GM19455 (cell line): ENCODE results near the gene RCC1.
"Not testable (repeated sequence)": the region's sequence is repeated elsewhere in the genome, so short reads cannot be mapped to it uniquely, and the experiment has no call there.

Source experiments
- ATAC-seq: cut with Tn5 transposase; IDR thresholded peaks from one replicate; pipeline ENCODE4 v1.9.1; 2021; ENCODE audit not compliant: unreplicated experiment

RCC1 gene

DNA sequence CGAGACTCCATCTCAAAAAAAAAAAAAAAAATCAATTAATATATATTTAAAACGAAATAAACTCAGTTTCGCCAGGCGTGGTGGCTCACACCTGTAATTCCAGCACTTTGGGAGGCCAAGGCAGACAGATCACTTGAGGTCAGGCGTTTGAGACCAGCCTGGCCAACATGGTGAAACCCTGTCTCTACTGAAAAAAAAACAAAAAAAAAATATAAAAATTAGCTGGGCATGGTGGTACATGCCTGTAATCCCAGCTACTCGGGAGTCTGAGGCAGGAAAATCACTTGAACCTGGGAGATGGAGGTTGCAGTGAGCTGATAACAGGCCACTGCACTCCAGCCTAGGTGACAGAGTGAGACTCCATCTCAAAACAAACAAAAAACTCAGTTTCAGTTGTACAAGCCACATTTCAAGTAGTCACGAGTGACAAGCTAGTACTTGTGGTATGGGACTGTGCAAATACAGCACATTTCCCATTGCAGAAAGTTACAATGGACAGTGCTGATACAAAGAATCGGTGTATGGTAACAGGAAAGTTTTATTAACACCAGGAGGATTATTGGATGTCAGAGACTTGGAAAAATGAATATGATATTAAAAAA lies 35.7 kb downstream of the RCC1 start:
- not testable (repeated sequence) for ATAC-seq

- ATAC-seq, result no peak
These were observed 39.4 kb downstream of the RCC1 start for GRCh38 chr1:28545246-28545628.

DNA sequence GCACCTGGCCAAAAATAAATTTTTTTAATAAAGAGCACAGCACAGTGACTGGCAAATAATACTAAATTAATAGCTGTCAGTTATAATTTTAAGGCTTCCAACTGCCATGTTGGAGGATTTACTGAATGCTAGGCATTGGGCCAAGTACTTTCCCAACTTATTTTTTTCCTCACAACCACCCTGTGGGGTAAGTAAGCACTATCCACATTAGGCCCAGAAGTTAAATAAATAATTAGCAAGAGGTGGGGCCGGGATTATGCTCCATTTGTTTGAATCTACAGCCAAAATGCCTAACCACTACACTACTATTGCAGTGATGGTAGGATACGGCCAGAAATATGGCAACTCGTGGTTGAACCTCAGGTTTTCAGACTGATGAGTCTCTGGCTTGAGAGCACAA lies 42.5 kb downstream of the RCC1 start:
- no peak for ATAC-seq

- ATAC-seq, result no peak
These were observed 45.5 kb downstream of the RCC1 start for GRCh38 chr1:28551381-28551780.

- peak; percentile 90 for ATAC-seq
These were observed 47.2 kb downstream of the RCC1 start, which contains the start of gene TRNAU1AP for GRCh38 chr1:28552758-28553663. Gene TRNAU1AP, plus strand, starts transcription at chr1:28553085. Its CDS starts 26 bp downstream, at chr1:28553111.

DNA sequence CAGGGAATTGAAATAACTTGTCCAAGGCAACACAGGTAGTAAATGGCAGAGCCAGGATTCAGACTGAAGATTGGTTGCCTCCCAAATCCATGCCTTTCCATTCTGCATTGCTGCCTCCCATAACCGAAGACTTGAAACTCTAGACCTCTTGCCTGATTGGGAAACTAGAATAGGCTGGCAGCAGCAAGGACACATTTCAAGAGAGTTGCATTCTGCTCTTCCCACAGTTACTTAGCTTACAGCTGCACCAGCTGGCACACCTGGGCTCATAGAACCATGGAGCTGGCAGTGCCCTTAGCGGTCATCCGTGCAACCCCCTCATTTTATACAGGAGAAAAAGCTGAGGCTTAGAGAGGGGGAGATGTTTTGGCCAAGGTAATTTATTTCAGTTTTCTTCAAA lies 55.0 kb downstream of the RCC1 start:
- no peak for ATAC-seq

- no peak for ATAC-seq
These were observed 58.5 kb downstream of the RCC1 start for GRCh38 chr1:28564310-28564709.

DNA sequence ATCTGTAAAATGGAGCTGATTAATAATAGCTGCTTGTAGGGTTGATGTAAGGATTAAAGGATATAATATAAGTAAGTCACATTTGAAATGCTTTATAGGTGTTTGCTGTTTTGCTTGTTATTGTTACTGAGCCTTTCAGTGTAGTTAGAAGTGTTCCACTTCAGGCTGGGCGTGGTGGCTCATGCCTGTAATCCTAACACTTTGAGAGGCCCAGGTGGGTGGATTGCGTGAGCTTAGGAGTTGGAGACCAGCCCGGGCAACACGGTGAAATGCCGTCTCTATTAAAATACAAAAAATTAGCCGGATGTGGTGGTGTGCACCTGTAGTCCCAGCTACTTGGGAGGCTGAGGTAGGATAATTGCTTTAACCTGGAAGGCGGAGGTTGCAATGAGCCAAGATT lies 59.2 kb downstream of the RCC1 start:
- ATAC-seq, result no peak

DNA sequence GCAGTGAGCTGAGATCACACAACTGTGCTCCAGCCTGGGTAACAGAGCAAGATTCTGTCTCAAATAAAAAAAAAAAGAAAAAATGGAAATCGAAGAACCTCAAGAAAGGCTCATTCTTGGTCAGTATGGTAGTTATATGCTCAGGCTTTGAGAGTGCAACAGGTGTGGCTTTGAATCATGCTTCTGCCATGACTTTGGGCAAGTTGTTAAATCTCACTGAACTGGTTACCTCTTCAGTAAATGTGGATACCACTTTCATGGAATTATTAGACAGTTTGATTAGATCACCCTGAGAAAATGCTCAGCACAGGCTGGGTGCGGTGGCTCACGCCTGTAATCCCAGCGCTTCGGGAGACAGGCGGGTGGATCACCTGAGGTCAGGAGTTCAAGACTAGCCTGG lies 59.9 kb downstream of the RCC1 start:
- ATAC-seq, result no peak

- ATAC-seq, result no peak
These were observed 61.1 kb downstream of the RCC1 start for GRCh38 chr1:28566931-28567330.

GRCh38 chr1:28571911-28572310 lies 66.1 kb downstream of the RCC1 start:
- ATAC-seq, result no peak

- not testable (repeated sequence) for ATAC-seq
These were observed 67.0 kb downstream of the RCC1 start for GRCh38 chr1:28572891-28573290.

- no peak for ATAC-seq
These were observed 67.7 kb downstream of the RCC1 start for GRCh38 chr1:28573564-28573963.

DNA sequence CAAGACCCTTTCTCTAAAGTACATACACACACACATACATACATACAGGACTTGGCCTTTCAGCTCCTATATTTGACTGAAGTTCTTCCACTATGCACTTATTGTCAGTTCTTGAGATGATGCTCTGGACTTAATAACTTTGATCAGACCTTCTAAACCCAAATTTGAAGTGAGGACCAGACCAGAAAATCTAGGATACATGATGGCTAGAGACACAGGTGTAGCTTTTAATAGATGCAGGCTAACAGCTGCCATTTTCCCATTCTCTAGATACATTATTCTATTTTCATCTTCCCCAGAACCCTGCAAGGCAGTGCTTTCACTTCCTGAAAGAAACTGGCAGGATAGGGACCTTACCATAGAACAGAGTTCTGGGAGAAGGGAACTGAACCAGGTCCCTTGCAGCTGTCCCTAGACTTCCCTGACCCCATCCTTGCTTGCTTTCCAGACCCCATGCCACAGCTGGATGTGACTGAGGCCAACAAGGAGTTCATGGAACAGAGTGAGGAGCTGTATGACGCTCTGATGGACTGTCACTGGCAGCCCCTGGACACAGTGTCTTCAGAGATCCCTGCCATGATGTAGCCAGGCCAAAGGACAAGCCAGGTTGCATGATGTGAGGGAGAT lies 71.3 kb downstream of the RCC1 start:
- no peak for ATAC-seq

- ATAC-seq, result no peak
These were observed 72.1 kb downstream of the RCC1 start for GRCh38 chr1:28577738-28578536.

- ATAC-seq, result no peak
These were observed 72.9 kb downstream of the RCC1 start for GRCh38 chr1:28578696-28579218.

DNA sequence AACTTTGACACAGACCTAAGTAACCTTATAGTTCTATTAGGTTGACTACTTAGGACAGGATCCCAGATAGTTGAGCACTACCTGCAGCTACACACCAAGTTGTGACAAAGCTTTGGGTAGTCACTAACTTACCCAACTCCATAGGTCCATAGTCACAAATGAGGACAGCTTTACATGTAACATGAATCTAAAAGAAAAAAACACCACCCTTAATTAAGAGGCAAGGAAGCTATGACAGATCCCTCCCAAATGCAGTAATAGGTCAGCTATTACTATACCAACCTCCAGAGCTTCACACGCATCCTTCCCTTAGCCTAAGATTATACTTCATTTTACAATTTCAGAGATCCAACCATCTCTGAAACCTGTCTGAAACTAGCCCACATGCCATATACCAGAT lies 73.6 kb downstream of the RCC1 start:
- no peak for ATAC-seq

GRCh38 chr1:28580722-28581530 lies 75.1 kb downstream of the RCC1 start:
- ATAC-seq, result peak; percentile 17

GRCh38 chr1:28581531-28582247 lies 75.8 kb downstream of the RCC1 start:
- ATAC-seq, result peak; percentile 84
